Measurements from ENCODE around the gene RAB31.
"Not testable (repeated sequence)": the region's sequence is repeated elsewhere in the genome, so short reads cannot be mapped to it uniquely, and the experiment has no call there.

Gene RAB31, protein sequence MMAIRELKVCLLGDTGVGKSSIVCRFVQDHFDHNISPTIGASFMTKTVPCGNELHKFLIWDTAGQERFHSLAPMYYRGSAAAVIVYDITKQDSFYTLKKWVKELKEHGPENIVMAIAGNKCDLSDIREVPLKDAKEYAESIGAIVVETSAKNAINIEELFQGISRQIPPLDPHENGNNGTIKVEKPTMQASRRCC

DNA sequence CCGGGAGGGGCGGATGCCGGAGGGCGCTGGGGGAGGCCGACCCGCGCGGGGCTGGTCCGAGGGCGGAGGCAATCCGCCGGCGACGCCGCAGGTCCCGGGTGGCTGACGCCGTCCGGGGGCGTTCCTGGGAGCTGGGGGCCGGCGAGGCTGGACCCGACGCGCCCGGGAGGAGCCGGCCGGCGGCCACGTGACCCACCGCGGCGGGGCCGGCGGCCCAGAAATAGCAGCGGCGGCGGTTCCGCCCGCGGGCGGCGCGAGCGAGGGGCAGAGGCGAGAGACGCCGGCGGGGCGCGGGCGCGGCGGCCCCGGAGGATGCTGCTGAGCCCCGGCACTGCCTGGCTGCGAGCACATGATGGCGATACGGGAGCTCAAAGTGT, at the start of gene RAB31:
Gene RAB31, plus strand, starts transcription at position 245 of the 377 bp plus-strand sequence. Its CDS starts 105 bp downstream, at position 350.
- DNase-seq = no peak

DNA sequence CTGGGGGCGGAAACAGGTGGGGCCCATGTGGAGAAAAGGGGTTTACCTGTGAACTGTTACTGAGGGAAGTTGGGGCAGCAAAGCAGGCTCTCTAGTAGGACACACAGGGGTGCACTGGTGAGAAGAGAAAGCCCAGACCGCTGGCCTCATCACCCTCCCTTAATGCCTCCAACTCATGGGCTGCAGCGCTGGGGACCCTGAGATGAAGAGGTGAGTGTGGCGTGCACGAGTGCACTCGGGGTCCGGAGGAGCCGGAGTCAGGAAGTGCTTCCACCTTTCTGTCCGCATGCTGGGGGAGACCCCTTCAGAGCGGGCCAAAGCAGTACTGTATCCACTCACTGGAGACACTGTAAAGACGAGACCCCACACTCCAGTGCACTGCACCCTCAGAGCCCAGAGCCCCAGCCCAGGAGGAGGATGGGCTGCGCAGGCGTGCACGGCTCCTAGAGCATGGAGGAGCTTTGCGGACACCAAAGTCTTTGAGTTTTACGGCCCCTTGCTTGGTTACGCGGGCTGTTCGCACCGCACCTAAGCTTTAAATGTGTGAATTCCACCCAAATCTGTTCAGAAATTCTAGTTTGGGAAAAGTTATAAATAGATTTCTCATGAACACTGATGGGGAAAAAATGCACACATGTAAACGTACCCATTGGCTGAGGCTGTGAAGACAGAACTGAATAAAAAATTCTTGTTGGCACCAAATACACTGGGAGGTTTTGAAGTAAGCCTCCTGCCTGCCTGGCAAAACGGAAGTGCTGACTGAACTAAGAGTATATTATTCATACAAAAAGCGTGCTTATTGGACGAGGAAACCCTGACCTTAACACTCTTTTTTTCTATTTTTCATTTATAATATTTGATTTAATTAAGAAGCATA, 48.4 kb upstream of the RAB31 start:
- no peak for DNase-seq

DNA sequence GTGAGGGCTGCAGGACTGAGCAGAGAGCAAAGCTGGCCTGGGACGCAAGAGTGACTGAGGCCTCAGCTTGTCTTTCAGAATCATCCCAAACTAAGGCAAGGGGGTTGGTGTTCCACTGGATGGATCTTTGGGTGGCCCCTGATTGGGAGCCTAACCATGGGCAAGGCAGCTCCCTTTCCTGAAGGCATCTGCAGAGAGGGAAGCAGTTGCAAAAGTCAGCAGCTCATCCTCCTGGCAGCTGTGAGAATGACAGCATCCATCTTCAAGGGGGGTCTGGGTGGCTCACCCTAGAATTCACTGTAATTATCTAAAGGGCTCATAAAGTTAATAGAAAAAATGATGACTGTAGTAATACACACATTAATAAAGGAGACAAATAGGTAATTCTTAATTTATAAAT, 46.5 kb upstream of the RAB31 start:
- DNase-seq = no peak

DNA sequence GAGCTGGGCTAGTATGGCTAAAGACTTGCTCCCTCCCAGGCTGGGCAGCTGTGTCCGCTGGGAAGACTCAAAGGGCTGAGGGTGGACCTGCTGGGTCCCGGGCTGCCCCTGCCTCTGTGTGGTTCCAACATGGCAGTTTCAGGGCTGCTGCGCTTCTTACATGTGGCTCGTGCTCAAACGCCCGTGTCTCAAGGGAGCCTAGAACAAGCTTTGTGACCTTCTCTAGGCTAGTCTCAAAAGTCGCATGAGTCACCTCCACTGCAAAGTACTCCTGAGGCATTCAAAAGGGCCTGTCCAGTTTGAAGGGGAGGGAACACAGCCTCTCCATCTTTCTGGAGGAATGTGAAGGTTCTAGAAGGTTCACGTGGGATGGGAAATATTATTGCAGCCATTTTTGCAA, 44.7 kb upstream of the RAB31 start:
- no peak for DNase-seq

DNA sequence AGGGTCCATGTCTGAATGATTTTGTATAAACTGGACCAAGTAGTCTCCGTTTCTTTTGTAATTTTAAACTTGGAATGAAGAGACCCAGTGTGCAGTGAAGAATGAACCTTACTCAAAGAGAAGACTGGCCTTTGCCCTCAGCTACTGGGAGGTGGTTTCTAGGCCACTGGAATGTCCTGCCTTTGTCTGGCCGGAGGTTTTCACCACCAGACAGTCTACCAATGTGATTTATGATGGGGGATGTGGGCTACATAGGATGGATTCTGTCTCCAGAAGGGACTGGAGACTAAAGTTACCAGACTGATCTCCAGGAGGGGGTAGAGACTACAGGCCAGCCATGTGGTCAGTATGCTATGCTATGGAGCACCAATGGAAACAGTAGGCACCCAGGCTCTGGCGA, 42.8 kb upstream of the RAB31 start:
- DNase-seq = no peak

DNA sequence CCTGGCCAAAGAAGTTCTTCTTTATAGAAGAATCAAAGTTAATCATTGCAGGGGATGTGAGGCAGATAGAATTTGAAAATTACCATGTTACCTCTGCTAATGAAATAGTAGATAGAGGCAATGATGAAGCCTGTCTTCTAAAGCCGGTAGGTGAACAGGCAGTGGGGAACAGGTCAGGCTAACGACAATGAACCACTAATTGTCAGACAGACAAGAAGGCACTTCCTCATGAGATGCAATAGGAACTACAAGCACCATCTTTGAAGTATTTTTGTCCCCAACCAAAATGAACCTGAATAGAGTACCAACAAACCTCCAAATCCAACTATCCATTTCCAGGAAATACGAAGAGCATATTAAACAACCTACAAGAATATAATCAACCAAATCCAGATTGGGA, 41.6 kb upstream of the RAB31 start:
- no peak for DNase-seq

DNA sequence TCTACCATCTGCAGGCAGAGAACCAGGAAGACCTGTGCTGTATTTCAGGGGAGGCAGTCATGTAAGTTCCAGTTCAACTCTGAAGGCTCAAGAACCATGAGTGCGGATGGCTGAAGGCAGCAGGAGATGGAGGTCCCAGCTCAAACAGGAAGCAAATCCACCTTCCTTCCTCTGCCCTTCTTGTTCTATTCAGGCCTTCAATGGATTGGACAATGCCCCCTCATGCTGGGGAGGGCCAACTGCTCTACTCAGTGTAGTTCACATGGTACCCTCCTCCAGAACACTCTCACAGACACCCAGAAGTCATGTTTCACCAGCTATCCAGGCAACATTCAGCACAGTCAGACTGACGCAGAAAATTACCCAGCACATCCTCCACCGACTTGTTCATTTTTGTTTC, 39.1 kb upstream of the RAB31 start:
- no peak for DNase-seq

DNA sequence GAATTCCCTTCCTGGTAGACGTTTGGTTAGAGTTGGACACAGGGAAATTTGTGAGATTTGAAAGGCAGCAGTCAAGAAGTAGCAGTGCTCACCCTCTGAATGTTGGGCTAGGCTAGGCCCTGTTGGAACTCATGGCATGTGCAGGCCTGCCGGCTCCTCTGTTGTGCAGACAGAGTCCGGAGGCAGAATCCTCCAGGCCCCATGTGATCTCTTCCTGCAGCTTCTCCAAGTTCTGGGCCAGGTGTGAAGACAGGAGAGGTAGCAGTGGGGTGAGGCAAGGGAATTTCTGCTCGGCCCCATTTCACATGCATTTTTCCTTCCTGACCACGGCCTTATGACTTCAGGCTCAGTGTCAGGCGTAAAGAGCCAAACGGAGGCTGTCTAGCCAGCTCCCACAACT, 36.9 kb upstream of the RAB31 start:
- no peak for DNase-seq

DNA sequence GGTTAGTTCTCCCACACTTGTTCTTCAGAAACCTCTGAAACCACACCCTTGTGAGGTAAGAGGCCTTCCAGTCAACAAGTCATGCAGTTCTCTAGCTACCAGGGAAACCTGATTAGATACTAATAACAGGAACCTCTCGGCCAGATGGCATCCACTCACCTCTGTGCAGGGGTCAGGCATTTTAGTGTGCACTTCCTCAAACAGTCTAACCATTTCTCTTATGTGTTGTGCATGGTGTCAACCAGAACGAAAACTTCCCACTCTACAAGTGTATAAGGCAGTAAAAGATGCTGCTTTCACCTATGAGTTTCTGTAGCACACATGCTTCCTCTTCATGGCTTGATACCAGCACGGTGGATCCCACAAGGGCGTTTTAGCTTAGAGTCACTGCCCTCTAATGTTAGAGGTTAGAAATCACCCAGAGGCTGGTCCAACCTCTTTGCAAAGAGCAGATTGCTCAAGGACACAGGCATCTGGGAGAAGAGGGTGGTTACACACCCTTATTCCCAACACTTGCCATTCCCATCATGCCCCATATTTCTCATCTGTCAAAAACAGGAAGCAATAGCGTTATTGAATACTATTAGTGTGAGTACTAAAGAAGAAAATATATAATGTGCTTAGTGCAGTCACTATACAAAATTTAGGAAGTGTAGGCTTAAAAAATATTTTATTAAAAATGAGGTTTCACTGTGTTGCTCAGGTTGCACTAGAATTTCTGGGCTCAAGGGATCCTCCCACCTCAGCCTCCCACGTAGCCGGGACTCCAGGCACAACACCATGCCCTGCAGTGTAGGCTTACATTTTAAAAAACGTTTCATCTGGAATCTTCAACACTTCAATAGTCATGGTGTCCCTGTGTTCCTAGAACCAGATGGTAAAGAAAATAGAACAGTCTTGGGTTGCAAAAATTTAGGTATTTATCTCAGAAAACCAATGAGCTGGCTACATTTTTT, 34.5 kb upstream of the RAB31 start:
- DNase-seq = peak; percentile 42

DNA sequence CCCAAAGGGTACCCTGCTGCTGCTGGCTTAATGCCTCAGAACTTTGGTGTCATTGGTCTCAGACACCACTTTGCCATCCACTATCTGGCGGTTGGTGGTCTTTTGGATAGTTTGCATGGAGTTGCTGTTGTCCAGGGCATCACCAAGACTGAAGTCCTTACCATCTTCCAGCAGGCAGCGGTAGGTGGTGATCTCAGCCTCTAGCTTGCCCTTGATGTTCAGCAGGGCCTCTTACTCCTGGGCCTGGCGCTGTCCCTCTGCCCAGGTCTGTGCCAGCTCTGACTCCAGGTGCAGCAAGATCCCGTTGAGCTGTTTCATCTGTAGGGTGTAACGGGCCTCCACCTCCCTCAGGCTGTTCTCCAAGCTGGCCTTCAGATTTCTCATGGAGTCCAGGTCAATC, 29.9 kb upstream of the RAB31 start:
- DNase-seq = not testable (repeated sequence)

DNA sequence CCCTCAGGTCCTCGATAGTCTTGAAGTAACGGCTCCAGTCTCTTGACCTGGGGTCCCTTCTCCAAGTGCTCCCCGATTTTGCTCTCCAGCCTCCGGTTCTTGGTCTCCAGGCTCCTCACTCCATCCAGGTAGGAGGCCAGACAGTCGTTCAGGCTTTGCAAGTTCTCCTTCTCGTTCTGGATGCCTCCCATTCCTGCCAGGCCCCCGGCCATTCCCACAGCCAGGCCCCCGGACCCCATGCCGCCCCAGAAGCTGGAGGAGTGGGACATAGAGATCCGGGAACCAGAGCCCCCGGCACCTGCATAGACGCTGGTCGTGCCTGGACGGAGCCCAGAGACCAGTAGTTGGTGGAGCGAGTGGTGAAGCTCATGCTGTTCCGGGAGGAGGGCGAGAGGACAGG, 29.0 kb upstream of the RAB31 start:
- DNase-seq = no peak

DNA sequence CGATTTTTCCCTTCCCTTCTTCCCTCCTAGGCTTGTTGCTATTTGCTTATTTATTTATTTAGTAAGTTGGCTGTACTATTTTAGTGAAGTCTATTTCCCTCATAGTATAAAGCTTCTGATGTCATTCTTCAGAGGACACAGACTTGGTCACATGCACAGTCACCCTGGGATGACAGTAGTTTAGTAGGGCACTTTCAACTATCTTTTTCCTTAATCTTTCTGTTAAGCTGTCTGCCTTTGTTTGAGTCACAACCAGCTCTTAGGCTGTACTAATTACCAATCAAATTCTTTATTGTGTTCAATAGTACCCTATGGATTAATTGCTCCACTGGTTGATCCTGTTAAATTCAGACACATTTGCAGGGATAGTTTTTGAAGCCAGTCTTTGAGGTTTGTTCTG, 26.9 kb upstream of the RAB31 start:
- DNase-seq = no peak

DNA sequence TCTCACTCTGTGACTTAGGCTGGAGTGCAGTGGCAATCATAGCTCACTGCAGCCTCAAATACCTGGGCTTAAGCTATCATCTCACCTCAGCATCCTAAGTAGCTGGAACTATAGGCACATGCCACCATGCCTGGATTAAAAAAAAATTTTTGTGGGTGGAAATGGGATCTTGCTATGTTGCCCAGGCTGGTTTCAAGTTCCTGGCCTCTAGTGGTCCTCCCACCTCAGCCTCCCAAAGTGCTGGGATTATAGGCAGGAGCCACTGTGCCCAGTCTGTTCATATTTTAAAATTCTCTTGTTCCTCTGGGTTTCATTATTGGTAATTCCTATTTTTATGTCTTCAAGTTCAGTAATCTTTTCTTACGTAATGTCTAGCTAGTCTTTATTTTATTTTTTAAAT, 25.5 kb upstream of the RAB31 start:
- DNase-seq = no peak

DNA sequence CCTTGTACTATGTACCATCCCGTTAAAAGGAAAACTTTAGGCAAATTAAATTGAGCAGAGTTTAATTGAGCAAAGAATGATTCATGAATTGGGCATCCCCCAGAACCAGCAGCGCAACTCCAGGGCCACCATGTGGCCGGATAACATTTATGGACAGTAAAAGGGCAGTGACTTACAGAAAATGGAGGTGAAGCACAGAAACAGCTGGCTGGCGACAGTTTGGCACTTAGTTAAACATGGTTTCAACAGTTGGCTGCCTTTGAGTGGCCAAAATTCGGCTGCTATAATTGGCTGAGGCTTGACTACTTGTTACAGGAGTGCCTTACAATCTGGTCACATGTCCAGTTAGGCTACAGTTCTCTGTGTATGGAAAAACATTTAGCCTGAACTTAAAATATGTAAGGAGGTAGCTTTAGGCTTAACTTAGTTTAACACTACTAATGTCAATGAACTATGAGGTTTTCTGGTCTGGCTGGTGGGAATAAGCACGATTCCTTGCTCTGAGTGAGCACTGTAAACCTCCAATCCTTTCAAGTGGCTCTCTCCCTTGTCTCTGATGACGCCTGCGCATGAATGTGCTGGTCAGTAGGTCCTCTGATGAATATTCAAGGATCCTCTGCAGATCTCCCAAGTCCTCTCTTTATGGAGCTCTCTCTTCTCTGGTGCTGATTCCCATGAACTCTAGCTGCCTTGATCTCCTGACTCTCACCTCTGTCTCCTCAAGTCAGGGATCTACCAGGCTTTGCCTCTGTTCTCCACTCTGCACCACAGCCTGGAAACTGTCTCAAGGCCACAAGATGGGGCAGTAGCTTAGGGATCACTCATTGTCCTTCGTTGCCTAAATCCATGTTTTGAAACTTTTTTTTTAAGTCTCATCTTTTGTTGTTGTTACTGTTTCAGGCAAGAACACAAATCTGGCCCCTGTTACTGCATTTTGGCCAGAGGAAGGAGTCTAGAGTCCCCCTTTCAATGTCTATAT, 24.4 kb upstream of the RAB31 start:
- peak; percentile 3 for DNase-seq

DNA sequence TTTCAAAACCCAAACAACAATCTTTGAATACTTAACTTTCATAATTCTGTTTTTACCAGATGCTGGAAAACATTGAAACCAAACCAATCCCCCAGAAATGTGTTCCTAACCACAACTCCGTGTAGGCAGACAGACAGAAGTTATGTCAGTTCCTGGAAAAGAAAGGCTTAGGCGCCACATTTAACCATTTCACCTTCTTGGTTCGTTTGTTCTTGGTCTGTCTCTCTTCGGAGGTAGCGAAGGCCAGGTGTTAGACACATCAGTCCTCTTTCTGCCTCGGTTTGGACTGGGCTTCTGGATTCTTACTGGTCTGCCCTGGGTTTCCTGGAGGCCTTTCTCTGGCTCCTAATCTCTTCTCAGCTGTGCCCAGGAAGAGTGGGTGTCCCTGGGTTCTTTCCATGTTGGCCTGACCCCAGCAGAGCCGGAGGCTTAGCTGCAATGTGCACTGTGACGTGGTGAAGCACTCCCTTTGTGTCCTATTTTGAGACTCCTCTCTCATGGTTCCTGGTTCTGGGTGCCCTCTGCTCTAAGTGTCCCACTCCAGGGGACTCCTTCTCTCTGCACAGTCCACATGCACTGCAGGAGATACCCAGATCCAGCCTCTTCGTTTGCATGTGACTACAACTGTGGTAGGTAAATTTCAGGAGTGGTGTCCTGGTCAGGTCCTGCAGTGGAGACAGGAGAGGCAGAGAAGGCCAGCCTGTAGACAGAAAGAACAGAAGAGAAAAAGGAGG, 23.1 kb upstream of the RAB31 start:
- no peak for DNase-seq

DNA sequence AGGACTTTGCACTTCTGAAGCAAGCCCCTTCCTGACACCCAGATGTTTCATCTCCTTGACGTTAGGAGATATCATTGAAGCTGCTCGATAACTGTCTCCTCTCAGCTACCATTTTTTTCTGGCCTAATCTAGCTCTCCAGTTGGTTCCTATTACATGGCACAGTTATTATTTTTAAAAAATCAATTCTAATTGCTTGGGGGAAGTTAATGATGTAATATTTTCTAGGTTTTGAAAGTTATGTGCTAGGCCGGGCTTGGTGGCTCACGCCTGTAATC, 22.5 kb upstream of the RAB31 start:
- no peak for DNase-seq

DNA sequence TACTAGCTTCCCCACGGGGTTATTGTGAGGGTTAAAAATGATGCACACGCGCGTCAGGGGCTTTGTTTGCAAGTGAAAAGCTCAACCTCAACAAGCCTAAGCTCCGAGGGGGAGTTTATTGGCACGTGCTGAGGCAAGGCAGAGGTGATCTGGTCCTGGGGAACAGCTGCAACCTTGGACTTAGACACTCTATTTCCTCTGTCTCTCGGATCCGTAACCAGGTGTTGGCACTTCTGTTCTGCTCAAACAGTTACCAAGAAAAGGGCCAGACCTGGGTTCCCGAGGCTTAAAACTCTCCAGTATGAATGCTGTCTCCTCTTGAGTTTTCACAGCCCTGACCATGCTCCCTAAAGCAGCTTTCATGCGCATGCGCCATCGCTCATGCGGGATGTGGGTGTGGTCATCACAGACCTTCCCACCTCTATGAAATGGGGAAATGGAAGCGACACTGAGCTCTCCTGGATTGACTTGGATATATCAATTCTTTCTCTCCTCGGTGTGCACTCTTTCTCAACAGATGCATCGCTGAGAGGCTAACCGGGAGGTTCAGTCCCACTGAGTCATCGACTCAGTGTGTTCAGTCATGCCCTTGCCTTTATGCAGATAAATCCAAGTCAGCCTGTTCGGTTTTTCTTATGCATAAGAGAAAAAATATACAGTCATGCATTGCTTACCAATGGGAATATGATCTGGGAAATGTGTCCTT, 19.9 kb upstream of the RAB31 start:
- DNase-seq = no peak

DNA sequence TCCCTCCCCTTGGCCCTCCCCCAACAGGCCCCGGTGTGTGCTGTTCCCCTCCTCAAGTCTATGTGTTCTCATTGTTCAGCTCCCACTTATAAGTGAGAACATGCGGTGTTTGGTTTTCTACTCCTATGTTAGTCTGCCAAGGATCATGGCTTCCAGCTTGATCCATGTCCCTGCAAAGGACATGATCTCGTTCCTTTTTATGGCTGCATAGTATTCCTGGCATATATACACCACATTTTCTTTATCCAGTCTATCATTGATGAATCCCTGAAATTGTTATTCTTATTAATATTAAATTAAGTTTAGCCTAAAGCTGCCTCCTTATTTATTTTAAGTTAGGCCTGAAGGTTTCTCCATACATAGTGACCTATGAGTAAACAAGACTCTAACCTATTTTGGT, 18.8 kb upstream of the RAB31 start:
- no peak for DNase-seq

DNA sequence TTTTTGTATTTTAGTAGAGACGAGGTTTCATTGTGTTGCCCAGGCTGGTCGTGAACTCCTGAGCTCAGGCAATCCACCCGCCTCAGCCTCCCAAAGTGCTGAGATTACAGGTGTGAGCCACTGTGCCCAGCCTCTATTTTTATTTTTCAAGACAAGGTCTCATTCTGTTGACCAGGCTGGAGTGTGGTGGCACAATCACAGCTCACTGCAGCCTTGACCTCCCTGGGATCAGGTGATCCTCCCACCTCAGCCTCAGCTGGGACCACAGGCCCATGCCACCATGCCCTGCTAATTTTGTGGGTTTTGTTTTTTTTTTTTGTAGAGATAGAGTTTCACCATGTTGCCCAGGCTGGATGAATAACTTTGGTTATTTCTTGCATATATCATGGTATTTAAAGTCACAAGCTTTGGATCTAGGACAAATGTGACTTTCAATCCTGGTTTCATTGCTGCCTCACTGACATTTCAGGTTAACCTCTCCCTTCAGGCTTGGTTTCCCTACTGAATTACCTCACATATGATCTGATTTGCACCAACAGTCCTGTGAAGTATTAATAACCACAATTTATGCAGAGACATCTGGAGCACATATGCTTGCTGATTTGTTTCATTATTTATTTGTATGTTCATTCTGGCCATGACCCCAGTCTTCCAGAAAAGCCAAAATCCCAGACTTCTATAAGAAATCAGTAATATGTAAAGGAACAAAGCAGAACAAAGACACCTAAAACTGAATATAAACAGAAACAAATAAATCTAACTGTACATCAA, 17.5 kb upstream of the RAB31 start:
- no peak for DNase-seq

DNA sequence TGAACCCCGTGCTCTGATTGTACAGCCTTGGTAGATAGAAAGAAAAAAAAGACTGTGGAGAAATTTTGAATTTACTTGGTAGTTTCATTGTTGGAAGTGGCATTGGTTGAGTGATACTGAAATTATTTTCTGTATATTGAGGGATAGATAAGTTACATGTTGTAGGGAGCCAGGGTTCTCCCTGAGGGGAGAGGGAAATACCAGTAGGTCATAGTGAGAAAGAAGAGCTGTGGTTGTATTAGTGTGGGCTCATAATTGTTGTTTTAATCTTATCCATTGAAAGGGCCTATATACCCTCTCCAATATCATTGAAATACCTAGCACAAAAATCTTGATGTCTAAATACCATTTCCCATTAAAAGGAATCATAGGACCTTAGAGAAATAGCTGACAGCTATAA, 16.9 kb upstream of the RAB31 start:
- no peak for DNase-seq

Data from NCI-H510A treated with DMSO at 0.1 percent for 48 hours (cell line).